Skeletal muscle cell (primary cell): ENCODE results near the gene EVL.
A peak's percentile ranks its signal among the peaks of the same experiment; 100 is the strongest.
"Not testable (repeated sequence)": the region's sequence is repeated elsewhere in the genome, so short reads cannot be mapped to it uniquely, and the experiment has no call there.

ENCODE experiments used
- DNase-seq: peaks from one replicate; pipeline ENCODE4 v3.0.0-alpha.2; 2010; ENCODE audit warnings: low read depth
- H3K4me3 ChIP-seq: 2 replicates; pipeline ENCODE4 v1.5.1; 2011; ENCODE audit warnings: low read depth, mild to moderate bottlenecking, control low read depth, low read length, moderate library complexity

The EVL gene

DNA sequence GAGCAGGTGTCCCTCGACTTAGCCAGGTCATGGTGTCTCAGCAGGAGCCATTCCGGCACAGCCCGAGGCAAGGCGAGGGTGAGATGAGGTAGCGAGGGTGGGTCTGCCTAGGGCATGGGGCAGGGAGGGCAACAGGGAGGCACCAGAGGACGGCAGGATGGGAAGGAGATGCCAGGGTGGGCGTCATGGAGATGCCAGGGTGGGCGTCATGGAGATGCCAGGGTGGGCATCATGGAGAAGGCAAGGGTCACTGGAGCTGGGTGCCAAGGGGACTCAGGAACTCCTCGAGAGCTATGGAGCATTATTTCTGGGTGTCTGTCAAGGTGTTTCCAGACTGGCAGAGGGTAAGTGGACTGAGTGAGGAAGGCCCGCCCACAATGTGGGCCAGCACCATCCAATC, 86.9 kb downstream of the EVL start:
- DNase-seq = no peak

DNA sequence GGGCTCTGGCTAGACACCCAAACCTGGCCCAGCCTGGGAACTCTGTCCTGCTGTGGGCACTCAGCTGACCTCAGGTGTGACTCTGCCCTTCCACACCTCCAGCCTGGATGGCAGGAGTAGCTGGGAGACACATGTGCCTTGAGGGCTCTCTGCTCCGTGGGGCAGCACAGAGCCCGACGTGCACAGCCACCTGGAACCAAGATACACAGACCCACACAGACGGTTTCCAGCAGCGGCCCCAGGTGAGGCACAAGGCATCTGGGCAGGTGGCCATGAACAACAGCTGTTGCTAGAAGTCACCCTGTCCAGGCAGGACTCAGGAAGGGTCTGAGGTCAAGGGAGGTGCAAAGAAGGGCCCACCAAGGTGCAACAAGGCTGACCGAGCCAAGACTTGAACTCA, 88.3 kb downstream of the EVL start:
- DNase-seq = no peak
- no peak overlapping the region for H3K4me3 ChIP-seq

More for the DNA sequence above, 86.9 kb downstream of the EVL start:
- H3K4me3 ChIP-seq = no peak overlapping the region

DNA sequence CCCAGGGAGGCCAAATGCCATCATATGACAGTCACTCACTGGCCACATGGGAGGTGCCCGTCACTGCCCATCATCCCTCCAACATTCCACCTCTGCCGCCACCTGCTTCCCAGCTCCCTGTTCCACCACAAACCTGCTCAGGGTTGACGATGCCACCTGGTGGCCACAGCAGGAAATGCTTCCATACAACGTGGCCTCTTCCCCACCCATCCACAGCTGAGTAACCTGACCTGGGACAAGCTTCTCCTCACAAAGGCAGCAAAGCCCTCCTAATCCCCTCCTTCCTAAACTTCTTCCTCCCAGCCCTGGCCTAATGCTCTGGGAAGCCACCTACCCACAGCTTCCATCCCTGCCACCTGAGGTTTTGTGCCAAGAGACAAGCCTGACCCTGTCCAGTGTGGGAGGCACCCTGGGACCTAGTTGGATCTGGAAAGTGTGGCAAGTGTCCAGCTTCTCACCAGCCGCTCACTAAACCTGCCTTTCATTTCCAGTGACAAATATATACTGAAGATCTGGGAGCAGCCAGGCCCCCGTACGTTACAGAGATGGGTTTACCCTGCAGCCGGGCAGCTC, 89.9 kb downstream of the EVL start:
- DNase-seq = no peak
- H3K4me3 ChIP-seq = no peak overlapping the region

- no peak for DNase-seq
- H3K4me3 ChIP-seq = no peak overlapping the region
Observed at GRCh38 chr14:100155756-100156616, 90.8 kb downstream of the EVL start.

DNA sequence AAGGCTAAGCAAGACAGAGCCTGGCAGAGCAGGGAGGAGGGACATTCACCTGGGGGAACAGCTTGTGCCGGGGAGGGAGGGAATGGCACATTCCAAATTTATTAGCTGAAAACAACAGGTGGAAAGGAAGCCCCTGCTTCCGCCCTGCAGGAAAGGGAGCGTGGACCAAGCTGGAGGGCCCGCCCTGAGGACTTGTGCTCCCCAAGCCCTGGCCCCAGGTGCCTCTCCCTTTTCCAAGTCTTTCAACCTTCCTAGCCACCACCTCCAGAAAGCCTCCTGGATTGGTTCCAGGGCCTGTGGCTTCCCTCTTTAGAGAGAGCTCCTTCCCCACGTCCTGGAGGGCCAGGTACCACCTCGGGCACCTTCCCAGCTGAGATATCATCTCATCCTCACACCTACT, 91.6 kb downstream of the EVL start:
- no peak overlapping the region for H3K4me3 ChIP-seq
- DNase-seq = no peak

DNA sequence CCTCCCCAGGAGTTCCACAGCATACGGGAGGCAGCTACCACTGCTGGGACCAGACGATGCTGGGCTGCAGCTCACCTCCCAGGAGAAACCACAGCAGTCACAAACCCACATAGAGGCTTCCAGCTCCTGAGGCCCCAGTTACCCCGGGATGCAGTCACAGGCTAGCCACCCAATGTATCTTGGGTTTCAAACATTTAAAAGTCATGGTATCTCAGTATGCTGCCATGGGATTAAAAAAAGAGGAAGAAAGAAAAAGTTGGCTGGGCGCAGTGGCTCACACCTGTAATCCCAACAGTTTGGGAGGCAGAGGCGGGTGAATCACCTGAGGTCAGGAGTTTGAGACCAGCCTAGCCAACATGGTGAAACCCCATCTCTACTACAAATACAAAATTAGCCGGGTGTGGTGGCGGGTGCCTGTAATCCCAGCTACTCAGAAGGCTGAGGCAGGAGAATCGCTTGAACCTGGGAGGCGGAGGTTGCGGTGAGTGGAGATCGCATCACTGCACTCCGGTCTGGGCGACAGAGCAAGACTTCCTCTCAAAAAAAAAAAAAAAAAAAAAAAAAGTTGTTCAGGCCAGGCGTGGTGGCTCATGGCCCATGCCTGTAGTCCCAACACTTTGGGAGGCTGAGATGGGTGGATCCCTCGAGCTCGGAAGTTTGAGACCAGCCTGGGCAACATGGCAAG, 92.5 kb downstream of the EVL start:
- not testable (repeated sequence) for H3K4me3 ChIP-seq, DNase-seq

DNA sequence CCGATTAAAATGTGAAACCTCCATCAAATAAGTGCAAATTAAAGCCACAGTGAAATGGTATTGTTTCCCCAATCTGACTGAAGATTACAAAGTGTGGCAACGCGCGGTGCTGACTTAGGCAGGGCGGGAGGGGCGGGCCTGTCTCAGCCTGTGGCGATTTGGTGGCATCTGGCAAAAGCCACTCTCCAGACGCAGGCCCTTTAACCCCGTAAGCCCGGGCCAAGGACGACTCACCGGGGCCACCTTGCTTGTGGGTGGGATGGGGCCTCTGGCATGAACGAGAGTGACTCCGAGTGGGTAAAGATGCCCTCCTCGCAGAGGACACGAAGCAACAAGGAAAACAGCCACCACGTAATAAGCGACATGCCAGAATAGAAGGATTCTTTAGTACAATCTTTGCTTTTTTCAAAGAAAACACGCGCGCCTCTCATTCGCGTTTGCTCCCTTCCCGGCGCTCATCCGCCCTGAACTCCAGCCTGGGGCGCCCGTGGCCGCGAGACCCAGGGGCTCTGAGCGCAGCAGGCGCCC, 93.4 kb downstream of the EVL start:
- no peak overlapping the region for H3K4me3 ChIP-seq
- DNase-seq = no peak

- no peak for DNase-seq
- H3K4me3 ChIP-seq = peak within 1 kb of the TSS; percentile 27
Observed at GRCh38 chr14:100159094-100159864, 94.1 kb downstream of the EVL start, which contains the start of gene DEGS2. Gene DEGS2, minus strand, starts transcription at chr14:100159645. Its CDS starts 58 bp downstream, at chr14:100159587.

GRCh38 chr14:100159865-100160533, 94.8 kb downstream of the EVL start:
- no peak overlapping the region for H3K4me3 ChIP-seq
- no peak for DNase-seq

DNA sequence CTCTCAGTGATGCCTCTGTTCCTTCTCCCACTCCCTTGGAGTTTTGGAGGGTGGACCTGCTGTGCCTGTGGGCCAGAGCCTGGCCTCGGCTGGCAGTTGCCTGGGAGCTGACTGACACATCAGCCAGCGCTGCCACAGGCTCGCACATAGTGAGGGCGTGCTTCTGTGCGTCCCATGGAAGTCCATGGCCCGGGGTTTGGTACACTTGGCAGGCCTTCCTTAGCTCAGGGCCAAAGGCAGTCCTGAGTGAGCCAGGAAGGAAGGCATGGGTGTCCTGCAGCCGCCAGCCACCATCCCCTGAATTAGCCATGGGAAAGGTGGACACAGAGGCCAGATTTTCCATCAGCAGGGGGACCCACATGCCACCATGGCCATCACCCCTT, 95.3 kb downstream of the EVL start:
- DNase-seq = no peak
- no peak overlapping the region for H3K4me3 ChIP-seq

GRCh38 chr14:100165376-100165775, 100.2 kb downstream of the EVL start:
- no peak overlapping the region for H3K4me3 ChIP-seq
- DNase-seq = no peak

- no peak overlapping the region for H3K4me3 ChIP-seq
- DNase-seq = no peak
Observed at GRCh38 chr14:100165831-100166440, 100.7 kb downstream of the EVL start.

DNA sequence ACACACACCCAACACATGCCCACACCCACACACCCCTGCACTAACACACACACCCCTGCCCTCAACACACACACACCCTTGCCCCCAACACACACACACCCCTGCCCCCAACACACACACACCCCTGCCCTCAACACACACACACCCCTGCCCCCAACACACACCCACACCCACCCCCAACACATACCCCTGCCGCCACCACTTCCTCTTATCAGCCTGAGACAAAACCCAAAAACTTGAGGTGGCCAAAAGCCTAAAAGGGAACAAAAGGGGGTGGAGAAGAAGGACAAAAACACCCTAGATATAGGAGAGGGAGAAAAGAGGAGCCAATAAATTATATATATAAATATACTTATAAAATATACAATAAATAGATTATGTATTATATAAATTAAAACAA, 103.3 kb downstream of the EVL start:
- no peak for DNase-seq
- H3K4me3 ChIP-seq = no peak overlapping the region

DNA sequence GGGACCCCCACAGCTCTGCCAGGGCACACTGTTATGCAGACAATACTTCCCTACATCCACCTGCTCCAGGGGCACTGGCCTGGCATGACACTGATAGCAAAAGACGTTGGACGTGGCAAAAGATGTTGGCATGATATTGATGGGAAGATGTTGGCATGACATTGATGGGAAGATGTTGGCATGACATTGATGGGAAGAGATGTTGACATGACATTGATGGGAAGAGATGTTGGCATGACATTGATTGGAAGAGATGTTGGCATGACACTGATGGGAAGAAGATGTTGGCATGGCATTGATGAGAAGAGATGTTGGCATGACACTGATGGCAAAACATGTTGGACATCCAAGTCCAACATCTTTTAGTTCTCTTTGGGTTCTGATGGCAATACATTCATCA, 105.7 kb downstream of the EVL start:
- no peak overlapping the region for H3K4me3 ChIP-seq
- DNase-seq = no peak

GRCh38 chr14:100172811-100173210, 107.6 kb downstream of the EVL start:
- no peak overlapping the region for H3K4me3 ChIP-seq
- DNase-seq = no peak

DNA sequence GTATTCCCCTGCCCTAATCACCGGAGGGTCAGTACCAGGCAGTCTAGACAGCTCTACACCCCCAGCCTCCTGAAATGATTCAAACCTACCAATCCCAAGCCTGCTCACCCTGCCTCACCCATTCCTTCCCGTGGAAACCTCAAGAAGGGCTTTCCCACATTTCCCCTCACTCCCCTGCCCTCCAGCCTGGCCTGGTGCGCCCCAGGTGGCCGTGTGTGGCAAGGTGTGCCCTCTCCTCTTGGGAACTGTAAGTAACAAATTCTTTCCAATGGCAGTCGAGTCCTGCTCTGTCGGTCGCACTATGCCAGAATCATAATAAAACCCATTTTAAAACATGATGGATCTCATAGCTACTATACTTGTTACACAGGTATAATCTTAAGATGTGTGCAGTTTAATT, 108.1 kb downstream of the EVL start:
- DNase-seq = no peak
- no peak overlapping the region for H3K4me3 ChIP-seq

DNA sequence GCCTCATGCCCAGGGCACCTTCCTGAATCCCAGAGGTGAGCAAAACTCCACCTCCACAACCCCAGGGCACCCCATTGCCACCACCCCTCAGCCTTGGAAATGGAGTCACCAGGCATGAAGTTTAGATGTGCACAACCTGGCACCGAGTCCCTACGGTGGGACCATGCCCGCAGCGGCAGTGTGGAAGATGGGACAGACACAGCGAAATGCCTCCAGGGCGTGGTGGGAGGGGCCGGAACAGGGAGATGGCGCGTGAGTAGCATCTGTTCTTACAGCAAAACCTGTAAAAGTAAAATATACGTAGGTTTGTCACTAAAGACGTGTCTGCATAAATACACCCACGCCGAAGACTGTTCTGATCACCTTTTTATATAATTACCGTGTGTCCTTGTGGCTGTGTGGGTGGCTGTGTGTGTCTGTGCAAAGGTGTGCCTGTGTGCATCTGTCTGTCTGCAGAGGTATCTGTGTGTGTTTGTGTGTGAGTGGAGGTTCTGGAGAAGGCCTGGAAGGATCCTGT, 111.6 kb downstream of the EVL start:
- H3K4me3 ChIP-seq = no peak overlapping the region
- DNase-seq = no peak

DNA sequence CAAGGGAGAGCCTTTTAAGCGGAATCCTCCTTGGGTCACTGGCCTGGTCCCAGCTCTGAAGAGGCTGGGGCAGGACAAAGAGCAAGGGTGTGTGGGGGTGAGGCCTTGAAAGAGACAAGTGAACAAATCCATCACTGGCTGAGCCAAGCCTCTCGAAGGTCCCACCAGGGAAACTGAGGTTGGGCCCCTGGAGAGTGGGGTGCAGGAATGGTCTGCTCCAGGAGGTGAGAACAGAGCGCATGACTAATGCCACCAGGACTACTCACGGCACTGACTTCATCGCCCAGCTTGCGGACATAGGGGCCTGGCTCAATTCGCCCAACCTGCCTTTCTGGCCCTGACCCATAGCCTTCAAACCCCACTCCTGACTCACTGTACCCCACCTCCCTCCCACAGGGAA, 113.5 kb downstream of the EVL start:
- no peak overlapping the region for H3K4me3 ChIP-seq
- DNase-seq = no peak
